ENCODE data around the gene DIAPH2. TPM values are rescaled to one million over a fixed set of nuclear protein-coding genes. Genes with fewer than 3 reads are reported as not detected.

Gene DIAPH2
- total RNA-seq, 4 donors from 2014 or later = 12.1 to 41.6 (median 29.1) TPM

- DNase-seq (no peak), ATAC-seq (no peak)
- no peak overlapping the region for H3K4me3 ChIP-seq
- intact Hi-C loops (cut with DNase I; ENCODE audit: low total_unique reads) (no loop called here), in situ Hi-C loops (cut with MboI; ENCODE audit: low sequenced_read_pairs in 4 of 4) (no loop called here)
- H3K4me1 ChIP-seq = peaks cover 0 to under 1% of the 10 kb centered on the region in 2 donors
- no peaks in the 10 kb centered on the region for H3K9me3 ChIP-seq
- no peaks in the 10 kb centered on the region for H3K27me3 ChIP-seq
- no peak overlapping the region for H3K27ac ChIP-seq
- TF ChIP-seq POLR2A (IDR thresholded peaks at IDR 0.05) (no peak), CTCF (IDR thresholded peaks at IDR 0.05 in 4 of 5, conservative IDR thresholded peaks at IDR 0.05 in 1 of 5) (no peak)
- H3K36me3 ChIP-seq = peaks cover 0 to 3% of the 10 kb centered on the region in 2 donors
These were observed 71.8 kb downstream of the DIAPH2 start for GRCh38 chrX:96756491-96756890.

DNA sequence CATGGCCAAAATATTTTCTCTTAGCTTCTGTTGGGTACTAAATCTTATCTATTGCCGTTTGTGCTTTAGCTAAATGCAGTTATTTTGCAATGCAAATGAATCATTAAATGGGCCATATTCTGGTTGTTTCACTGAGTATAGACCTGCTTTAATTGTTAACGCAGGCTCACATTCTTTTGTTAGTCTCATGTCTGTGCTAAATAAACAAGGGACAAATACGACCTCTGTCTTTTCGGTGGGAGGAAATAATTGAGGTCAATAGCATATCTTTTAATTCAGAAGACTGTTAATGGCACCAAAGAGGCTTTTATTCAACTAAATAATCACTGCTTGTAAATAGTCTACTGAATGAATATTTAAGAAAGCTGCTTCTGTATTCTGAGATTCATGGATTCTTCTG is 76.9 kb downstream of the DIAPH2 start:
- intact Hi-C loops (cut with DNase I; ENCODE audit: low total_unique reads) (no loop called here), in situ Hi-C loops (cut with MboI; ENCODE audit: low sequenced_read_pairs in 4 of 4) (no loop called here)
- H3K27me3 ChIP-seq = no peaks in the 10 kb centered on the region

GRCh38 chrX:96763608-96764007 is 79.0 kb downstream of the DIAPH2 start:
- H3K4me1 ChIP-seq = peaks cover 4 to 22% of the 10 kb centered on the region in 2 donors
- in situ Hi-C loops (cut with MboI; ENCODE audit: low sequenced_read_pairs in 4 of 4) = no loop called here
- intact Hi-C loops (cut with DNase I; ENCODE audit: low total_unique reads) = no loop called here

More for the DNA sequence above, 76.9 kb downstream of the DIAPH2 start:
- peak overlapping the region in 1 of 4 donors; percentile 42 for H3K27ac ChIP-seq
- no peaks in the 10 kb centered on the region for H3K9me3 ChIP-seq
- peaks cover 4 to 20% of the 10 kb centered on the region in 2 donors for H3K4me1 ChIP-seq
- ATAC-seq (no peak), DNase-seq (no peak)
- H3K36me3 ChIP-seq = no peaks in the 10 kb centered on the region
- TF ChIP-seq CTCF (IDR thresholded peaks at IDR 0.05 in 4 of 5, conservative IDR thresholded peaks at IDR 0.05 in 1 of 5) (no peak), POLR2A (IDR thresholded peaks at IDR 0.05) (no peak)
- no peak overlapping the region for H3K4me3 ChIP-seq

GRCh38 chrX:96764864-96765263 is 80.2 kb downstream of the DIAPH2 start:
- Histone ChIP-seq H3K36me3 (no peaks in the 10 kb centered on the region), H3K27ac (no peak overlapping the region), H3K4me1 (peaks cover 4 to 22% of the 10 kb centered on the region in 2 donors), H3K9me3 (no peaks in the 10 kb centered on the region), H3K27me3 (no peaks in the 10 kb centered on the region), H3K4me3 (no peak overlapping the region)
- ATAC-seq (no peak), DNase-seq (no peak)
- in situ Hi-C loops (cut with MboI; ENCODE audit: low sequenced_read_pairs in 4 of 4) (no loop called here), intact Hi-C loops (cut with DNase I; ENCODE audit: low total_unique reads) (no loop called here)
- TF ChIP-seq POLR2A (IDR thresholded peaks at IDR 0.05) (no peak), CTCF (IDR thresholded peaks at IDR 0.05 in 4 of 5, conservative IDR thresholded peaks at IDR 0.05 in 1 of 5) (no peak)

More at GRCh38 chrX:96763608-96764007, 79.0 kb downstream of the DIAPH2 start:
- Histone ChIP-seq H3K27me3 (no peaks in the 10 kb centered on the region), H3K4me3 (no peak overlapping the region), H3K36me3 (no peaks in the 10 kb centered on the region), H3K9me3 (no peaks in the 10 kb centered on the region), H3K27ac (peak overlapping the region in 3 of 4 donors; percentile 32 to 73 (median 55))
- peak in 1 of 2 donors; percentile 79 for ATAC-seq
- DNase-seq = no peak
- no peak for TF ChIP-seq CTCF (IDR thresholded peaks at IDR 0.05 in 4 of 5, conservative IDR thresholded peaks at IDR 0.05 in 1 of 5)
- no peak for TF ChIP-seq POLR2A (IDR thresholded peaks at IDR 0.05)

- H3K36me3 ChIP-seq = no peaks in the 10 kb centered on the region
- intact Hi-C loops (cut with DNase I; ENCODE audit: low total_unique reads) = no loop called here
- no peaks in the 10 kb centered on the region for H3K9me3 ChIP-seq
- in situ Hi-C loops (cut with MboI; ENCODE audit: low sequenced_read_pairs in 4 of 4) = no loop called here
- no peak for DNase-seq
- H3K4me1 ChIP-seq = peaks cover 0 to 2% of the 10 kb centered on the region in 2 donors
- H3K27ac ChIP-seq = no peak overlapping the region
- peak in 3 of 5 experiments; percentile 22 to 48 (median 27) for TF ChIP-seq CTCF (IDR thresholded peaks at IDR 0.05 in 4 of 5, conservative IDR thresholded peaks at IDR 0.05 in 1 of 5)
- TF ChIP-seq POLR2A (IDR thresholded peaks at IDR 0.05) = no peak
- no peak for ATAC-seq
- no peak overlapping the region for H3K4me3 ChIP-seq
- H3K27me3 ChIP-seq = no peaks in the 10 kb centered on the region
These were observed 85.7 kb downstream of the DIAPH2 start for GRCh38 chrX:96770315-96770714.
